ENCODE results near the gene ZNRF4.

- no peak for TF ChIP-seq POLR2A (IDR thresholded peaks at IDR 0.05)
- no peak for TF ChIP-seq CTCF (IDR thresholded peaks at IDR 0.05)
Observed at GRCh38 chr19:5445071-5445470, 10.1 kb upstream of the ZNRF4 start.
